AG04449 (cell line): ENCODE data around the gene FBXO47.

Source experiments
- CTCF ChIA-PET: fragments of 350-600 bp; formaldehyde crosslinking; extraction: SDS; loops from one replicate; lab custom pipeline; 2021; ENCODE audit warnings: antibody characterized with exemption; lab: Yijun Ruan, JAX
- POLR2A ChIA-PET: fragments of 400-600, 350-600 bp; formaldehyde crosslinking; extraction: SDS; loops from one replicate; lab custom pipeline; 2020; ENCODE audit warnings: antibody characterized with exemption, inconsistent platforms; lab: Yijun Ruan, JAX
- DNase-seq: peaks from one replicate; pipeline ENCODE4 v3.0.0-alpha.2; 2010; ENCODE audit warnings: low read depth, low spot score
- H3K4me3 ChIP-seq: 2 replicates; pipeline ENCODE4 v1.5.1; 2011; ENCODE audit warnings: low read depth, mild to moderate bottlenecking, control low read depth, low read length
- CTCF ChIP-seq: IDR thresholded peaks from one replicate; pipeline ENCODE4 v1.5.1; 2011; ENCODE audit warnings: mild to moderate bottlenecking, moderate library complexity, low read length, control low read depth, inconsistent platforms; ENCODE audit not compliant: insufficient read depth; ENCODE audit errors: missing control alignments

FBXO47 gene

GRCh38 chr17:39000021-39000601, 32.9 kb upstream of the FBXO47 start:
- ChIA-PET CTCF (interaction anchor here (1.0 to 2.5 kb wide), 6 partner anchors 9 to 244 kb away, joined by 3 to 27 read pairs (median 6); no protein-coding TSS in a partner anchor), POLR2A (interaction anchor here (0.9 kb wide), 1 partner anchor 126 kb away, joined by 3 read pairs; no protein-coding TSS in a partner anchor)
- DNase-seq: no peak

GRCh38 chr17:38996660-38997337, 29.6 kb upstream of the FBXO47 start:
- H3K4me3 ChIP-seq: no peak overlapping the region
- DNase-seq: no peak
- ChIA-PET POLR2A (no interaction called here), CTCF (interaction anchor here (0.9 to 4.0 kb wide), 2 partner anchors 14 to 156 kb away, joined by 3 to 12 read pairs; no protein-coding TSS in a partner anchor)
- no peak for TF ChIP-seq CTCF

More at GRCh38 chr17:39000021-39000601, 32.9 kb upstream of the FBXO47 start:
- no peak overlapping the region for H3K4me3 ChIP-seq
- no peak for TF ChIP-seq CTCF

GRCh38 chr17:38994026-38994425, 26.8 kb upstream of the FBXO47 start:
- POLR2A ChIA-PET: no interaction called here
- no peak for DNase-seq
- CTCF ChIA-PET: interaction anchor here (1.1 to 2.3 kb wide), 3 partner anchors 10 to 171 kb away, joined by 3 to 14 read pairs (median 3); no protein-coding TSS in a partner anchor

GRCh38 chr17:38984666-38985065, 17.5 kb upstream of the FBXO47 start:
- ChIA-PET CTCF (interaction anchor here (0.7 to 11.9 kb wide), 22 partner anchors 10 to 260 kb away, joined by 3 to 382 read pairs (median 8); partner anchors contain the start of genes CACNB1, LASP1NB and PLXDC1), POLR2A (interaction anchor here (1.0 kb wide), 1 partner anchor 170 kb away, joined by 3 read pairs; no protein-coding TSS in a partner anchor)
- no peak for DNase-seq
- no peak for TF ChIP-seq CTCF
- no peak overlapping the region for H3K4me3 ChIP-seq

More at GRCh38 chr17:38994026-38994425, 26.8 kb upstream of the FBXO47 start:
- no peak for TF ChIP-seq CTCF
- no peak overlapping the region for H3K4me3 ChIP-seq

GRCh38 chr17:38982858-38983746, 15.9 kb upstream of the FBXO47 start:
- TF ChIP-seq CTCF: peak; percentile 64
- CTCF ChIA-PET: interaction anchor here (0.6 to 11.9 kb wide), 78 partner anchors 9 to 266 kb away, joined by 3 to 382 read pairs (median 4); partner anchors contain the start of genes ARL5C, CACNB1, LASP1NB and PLXDC1
- no peak for DNase-seq
- no peak overlapping the region for H3K4me3 ChIP-seq
- POLR2A ChIA-PET: interaction anchor here (0.7 to 1.7 kb wide), 4 partner anchors 16 to 170 kb away, joined by 3 to 9 read pairs (median 3); partner anchors contain the start of gene FBXO47
